Inflammatory macrophage (primary cell): ENCODE data around the gene FBRSL1.

Experiments used
- DNase-seq, 2 donors: peaks; one replicate each; pipeline ENCODE4 v3.0.0-alpha.2; 2020 to 2022

Gene FBRSL1

GRCh38 chr12:132560614-132561426, 70.9 kb downstream of the FBRSL1 start:
- DNase-seq: peak; percentile 18 to 49
